GM21723 (cell line): ENCODE measurements around the gene PXMP2.

Source experiments
- ATAC-seq: cut with Tn5 transposase; IDR thresholded peaks from one replicate; pipeline ENCODE4 v1.9.1; 2021; ENCODE audit warnings: mild to moderate bottlenecking, moderate library complexity; ENCODE audit not compliant: unreplicated experiment

The PXMP2 gene

DNA sequence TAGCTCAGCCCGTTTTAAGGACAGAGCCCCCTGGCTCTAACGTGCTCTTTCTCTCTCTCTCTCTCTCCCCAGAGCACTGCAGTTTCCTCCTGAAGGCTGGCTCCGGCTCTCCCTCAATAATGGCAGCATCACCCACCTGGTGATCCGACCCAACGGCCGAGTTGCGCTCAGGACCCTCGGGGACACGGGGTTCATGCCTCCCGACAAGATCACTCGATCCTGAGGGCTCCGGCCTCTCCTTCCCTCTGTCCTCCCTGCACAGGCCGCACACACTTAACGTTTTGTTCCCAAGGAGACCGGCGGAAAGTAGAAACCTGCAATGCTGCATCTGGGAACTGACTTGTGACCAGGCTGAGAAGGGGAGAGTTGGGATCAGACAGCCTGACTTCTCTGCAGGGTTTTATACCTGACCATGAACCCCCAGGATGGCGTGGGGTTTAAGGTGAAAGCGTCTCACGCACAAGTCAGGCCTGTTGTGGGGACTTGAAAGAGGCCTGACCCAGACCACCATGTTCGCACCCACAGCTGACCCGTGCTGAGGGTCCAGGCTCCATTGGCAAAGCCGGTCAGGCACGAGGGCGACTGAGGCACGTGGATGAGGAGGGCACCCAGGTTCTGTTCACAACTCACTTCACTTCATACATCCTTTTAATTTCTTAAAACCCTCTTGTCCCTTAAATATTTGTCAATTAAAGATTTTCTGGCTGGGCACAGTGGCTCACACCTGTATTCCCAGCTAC, 33.4 kb downstream of the PXMP2 start:
- ATAC-seq = no peak

DNA sequence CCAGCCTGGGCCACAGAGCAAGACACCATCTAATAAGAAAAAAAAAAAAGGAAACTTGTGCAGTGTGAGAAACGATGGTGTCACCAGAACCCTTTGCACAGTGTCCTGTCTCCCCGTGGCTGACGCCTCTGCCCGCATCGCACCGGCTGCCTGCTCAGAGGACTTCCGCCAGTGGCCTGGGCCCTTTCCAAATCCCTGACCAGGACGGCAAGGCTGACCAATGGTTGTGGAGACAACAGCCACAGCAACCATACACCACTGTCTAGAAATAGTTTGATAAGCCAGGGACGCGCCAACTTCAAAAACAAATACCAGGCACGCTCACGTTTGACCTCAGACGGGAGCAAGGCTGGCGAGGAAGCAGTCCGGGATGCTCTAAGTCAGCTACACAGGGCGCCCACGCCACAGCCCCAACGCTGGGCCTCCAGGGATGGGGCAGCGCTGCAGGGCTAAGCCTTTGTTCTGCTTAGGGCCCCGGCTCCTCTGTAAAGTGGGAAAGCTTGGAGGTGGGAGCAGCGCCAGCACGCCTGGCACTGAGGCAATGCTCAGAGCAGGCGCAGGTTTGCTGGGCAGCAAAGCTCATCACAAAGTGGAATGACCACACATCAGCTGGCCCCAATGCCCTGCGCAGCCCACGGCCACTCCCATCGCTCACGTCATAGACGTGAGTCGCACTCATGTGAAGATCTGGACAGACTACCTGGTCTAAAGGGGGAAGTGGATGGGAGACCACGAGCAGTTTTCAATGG, 35.8 kb downstream of the PXMP2 start:
- ATAC-seq = no peak

DNA sequence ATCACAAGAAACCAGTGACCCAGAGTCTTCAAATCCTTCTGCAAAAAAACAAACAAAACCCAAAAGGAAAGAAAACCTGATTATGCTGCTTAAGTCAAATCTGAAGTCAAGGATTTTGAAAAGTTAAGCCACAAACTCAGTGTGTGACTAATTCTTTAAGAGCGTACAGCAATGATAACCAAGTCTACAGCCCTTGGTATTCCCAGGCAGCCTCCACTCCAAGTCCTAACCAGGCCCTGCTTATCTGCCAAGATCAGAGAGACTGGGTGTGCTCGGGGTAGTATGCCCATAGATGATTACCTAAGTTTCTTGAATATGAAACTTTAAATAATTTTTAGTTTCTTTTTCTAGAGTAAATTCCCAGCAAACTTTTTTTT, 36.4 kb downstream of the PXMP2 start:
- no peak for ATAC-seq

- ATAC-seq = no peak
Observed at GRCh38 chr12:132724506-132725241, 37.3 kb downstream of the PXMP2 start.

DNA sequence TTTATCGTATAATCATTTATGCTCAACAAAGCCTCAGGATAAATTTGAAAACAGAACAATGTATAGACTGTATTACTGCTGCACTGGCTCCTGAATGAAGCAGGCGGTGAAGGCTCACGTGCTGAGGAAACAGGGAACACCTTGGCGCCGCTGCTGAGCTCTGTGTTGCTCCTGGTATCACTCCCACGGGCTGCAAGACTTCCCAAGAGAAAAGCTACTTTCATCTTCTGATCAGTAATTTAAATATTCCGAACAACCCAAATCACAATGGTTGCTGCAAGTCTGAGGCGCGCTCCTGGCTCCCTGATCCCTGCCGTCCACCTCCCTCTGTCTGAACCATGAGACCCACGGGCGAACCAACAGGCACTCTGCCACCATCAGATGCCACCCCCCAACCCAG, 39.0 kb downstream of the PXMP2 start:
- no peak for ATAC-seq

DNA sequence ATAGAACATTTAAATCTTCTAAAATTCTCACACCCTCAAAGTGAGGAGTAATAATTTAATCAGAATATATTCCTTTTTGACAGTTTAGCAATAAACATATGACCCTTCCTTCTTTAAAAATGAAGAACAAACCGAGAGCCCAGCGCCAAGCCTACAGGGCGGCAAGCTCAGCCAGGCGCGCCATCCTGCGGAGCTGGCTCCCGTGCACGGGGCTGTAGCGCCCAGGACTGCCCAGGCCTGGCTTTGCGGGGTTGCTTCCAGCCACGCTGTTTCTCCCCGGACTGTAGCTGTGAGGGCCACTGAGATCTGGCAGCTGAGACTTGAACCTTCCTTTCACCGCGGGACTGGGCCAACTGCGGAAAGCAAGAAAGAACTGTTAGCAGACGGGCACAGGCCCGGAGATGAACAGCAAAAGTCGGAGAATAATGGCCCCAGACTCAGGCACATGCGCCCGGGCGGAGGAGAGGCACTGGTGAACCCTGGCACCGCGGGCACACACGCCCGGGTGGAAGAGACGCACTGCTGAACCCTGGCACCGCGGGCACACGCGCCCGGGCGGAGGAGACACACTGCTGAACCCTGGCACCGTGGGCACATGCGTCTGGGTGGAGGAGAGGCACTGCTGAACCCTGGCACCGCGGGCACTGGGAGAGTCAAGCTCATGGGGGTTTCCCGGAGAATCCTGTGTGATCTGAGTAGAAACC, 39.9 kb downstream of the PXMP2 start:
- ATAC-seq = no peak

- no peak for ATAC-seq
Observed at GRCh38 chr12:132728502-132728901, 41.1 kb downstream of the PXMP2 start.

DNA sequence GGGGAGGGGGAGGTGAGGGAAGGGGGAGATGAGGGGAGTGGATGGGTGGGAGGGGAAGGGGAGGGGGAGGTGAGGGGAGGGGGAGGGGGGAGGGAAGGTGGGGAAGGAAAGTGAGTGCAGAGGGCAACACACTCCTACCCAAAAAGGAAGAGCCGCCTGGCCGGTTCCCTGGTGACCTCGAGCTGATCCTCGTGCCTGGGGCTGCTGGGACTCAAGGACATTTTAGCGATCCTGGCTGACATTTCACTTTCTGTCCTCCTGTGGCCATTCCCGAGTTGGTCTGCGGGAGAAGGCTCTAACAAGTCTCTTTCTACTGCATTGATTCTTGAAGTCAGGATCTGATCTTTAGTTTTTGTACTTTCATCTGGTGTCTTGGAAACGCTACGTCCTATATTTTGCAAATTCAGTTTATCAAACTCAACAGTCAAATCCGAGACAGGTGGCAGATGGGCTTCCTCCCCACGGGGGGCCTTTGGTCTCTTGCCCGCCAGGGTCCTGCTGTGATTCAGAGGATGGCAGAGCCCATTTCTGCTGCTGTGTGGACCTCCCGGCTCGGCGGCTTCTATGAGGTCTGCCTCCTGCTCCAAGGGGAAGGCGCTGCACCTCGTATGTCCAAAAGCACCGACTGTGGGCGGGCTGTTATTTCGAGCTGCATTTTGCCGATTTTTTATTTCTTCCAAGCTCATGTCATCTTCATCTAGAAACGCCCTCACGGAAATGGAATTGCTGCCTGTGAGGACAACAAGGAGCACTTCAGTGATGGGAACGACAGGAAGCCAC, 42.3 kb downstream of the PXMP2 start:
- no peak for ATAC-seq

- no peak for ATAC-seq
Observed at GRCh38 chr12:132730353-132730752, 43.0 kb downstream of the PXMP2 start.

DNA sequence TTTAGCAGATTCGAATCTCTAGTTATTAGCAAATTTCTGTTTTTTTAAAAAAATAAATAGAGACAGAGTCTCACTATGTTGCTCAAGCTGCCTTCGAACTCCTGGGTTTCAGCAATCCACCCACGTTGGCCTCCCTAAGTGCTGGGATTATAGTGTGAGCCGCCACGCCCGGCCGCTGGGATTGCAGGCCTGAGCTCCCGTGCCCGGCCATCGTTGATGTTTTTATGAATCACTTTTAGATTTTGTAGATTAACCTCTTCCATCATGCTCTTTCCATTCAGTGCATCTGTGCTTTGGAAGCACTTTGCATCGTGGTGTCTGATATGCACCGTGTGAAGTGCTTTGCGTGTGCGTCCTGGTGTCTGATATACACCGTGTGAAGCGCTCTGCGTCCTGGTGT, 44.2 kb downstream of the PXMP2 start:
- no peak for ATAC-seq

- no peak for ATAC-seq
Observed at GRCh38 chr12:132734206-132734605, 46.8 kb downstream of the PXMP2 start.

GRCh38 chr12:132735496-132735895, 48.1 kb downstream of the PXMP2 start:
- no peak for ATAC-seq

DNA sequence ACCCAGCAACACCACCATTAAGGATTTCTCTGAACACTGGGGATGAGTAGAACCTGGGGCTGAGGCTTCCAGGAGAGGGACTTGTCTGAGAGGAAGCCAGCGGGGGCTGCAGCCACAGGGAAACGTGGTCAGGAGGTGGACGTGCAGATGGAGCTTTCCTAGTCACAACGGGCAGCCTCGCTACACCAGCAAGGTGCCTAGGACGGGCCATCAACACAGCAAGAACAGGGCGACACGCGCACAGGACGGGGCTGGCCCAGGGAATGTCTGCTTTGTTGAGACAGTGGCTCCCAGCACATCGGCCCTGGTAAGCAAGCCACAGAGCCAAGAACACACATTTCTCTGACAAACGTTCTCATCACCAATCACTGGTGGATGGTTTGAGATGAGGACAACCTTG, 49.0 kb downstream of the PXMP2 start:
- no peak for ATAC-seq

DNA sequence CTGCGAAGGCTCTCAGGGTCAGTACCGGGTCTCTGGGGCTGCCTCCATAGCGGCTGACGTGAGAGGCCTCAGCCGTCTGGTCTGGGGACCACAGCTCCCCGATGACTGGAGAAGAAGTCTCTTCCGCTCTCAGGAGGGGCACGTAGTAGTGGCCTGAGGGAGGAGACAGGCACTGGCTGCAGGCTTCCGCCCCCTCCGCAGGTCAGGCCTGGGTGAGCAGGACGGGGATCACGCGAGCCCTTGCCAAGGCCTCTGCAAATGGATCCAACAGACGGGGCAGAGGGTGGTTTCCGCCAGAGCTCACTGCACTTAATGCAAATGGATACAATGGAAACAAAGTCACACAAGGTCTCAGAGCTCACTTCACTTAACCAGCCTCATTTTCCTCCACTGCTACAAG, 49.5 kb downstream of the PXMP2 start:
- ATAC-seq = no peak

DNA sequence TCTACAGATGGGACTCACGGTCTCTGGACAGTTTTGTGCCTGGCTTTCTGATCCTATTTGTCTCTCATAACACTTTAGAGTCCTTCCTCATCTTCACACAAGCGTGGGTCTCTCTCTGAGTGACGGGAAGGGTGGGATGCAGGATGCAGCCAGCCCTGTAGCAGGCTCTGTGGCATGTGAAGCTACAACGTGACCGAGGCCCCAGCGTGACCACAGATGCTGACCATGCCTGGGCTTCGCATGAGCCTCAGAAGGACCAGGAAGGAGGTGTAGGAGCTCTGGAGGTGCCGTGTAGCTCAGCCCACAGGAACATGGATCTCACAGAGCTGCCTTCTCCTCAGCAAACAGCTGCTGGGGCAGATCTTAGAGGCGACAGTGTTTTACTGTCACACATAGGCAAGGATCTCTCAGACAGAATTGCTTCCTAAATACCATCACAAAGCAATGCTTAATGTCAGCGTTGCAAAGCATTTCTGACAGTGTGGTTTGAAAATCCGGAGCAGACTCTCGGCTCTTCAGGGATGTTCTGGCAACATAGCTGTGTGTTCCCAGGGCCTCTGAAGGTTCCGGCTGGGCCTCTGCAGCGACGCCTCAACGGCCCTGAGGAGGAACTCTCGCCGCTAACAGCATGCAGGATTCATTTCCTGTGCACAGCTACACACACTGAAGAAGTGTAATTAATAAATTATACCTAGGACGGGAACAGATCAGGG, 52.4 kb downstream of the PXMP2 start:
- ATAC-seq = no peak

DNA sequence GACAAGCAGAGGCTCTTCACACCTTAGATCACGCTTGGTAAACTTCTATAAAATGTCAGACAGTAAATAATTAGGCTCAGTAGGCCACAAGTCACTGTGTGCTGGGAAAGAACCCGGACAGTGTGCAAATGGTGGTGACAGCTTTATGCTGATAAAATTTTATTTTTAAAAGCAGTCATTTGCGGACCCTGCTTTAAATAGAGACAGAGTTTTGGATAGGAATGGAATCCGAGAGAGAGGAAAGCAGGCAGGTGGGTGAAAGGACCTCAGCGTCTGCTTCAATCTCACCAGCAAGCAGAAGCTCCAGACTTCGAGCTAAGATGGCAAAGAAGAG, 52.9 kb downstream of the PXMP2 start:
- ATAC-seq = no peak

- no peak for ATAC-seq
Observed at GRCh38 chr12:132740652-132741051, 53.3 kb downstream of the PXMP2 start.

DNA sequence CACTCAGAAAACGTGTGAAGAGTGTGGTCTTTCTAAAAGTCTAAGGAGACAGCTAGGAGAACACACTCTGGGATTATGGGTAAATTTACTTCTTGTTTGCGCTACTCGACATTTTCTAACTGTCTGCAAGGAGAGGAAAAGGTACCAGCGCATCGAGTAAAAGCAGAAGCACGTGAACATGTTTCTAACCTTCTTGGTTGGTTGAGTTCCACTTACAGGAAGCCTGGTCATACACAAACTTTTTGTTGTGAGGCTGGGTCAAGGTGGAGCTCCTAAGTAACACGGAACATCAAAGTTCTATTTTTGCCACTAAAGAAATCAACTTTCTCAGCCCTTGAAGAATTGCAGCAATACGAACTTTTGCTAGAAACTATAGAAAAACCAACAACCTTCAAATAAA, 54.2 kb downstream of the PXMP2 start:
- ATAC-seq = no peak

DNA sequence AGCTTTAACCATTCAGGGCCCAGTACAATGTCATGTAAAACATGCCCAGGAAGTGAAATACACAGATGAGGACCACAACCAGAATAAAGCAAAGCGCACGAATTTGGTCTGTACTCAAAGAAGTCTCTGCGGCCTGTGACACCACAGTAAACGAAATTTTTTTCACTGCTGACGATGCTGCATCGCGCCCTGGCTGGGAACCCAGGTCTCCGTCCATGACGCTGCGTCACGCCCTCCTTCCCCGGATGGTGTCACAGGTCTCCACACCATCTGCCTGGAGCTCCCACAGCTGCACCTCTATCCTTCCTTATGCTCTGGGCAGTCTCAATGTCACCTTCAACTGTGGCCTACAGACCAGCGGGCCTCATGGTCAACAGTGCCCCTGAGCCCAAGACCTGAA, 56.4 kb downstream of the PXMP2 start:
- ATAC-seq = no peak

GRCh38 chr12:132746613-132747012, 59.2 kb downstream of the PXMP2 start:
- no peak for ATAC-seq
